HG02938 (cell line): ENCODE results near the gene ITCH.
"Not testable (repeated sequence)": the region's sequence is repeated elsewhere in the genome, so short reads cannot be mapped to it uniquely, and the experiment has no call there.

Experiments
- ATAC-seq: cut with Tn5 transposase; IDR thresholded peaks from one replicate; pipeline ENCODE4 v1.9.1; 2021; ENCODE audit warnings: mild to moderate bottlenecking, moderate library complexity; ENCODE audit not compliant: unreplicated experiment

The ITCH gene

GRCh38 chr20:34449674-34450592 is 86.9 kb downstream of the ITCH start:
- ATAC-seq: no peak

DNA sequence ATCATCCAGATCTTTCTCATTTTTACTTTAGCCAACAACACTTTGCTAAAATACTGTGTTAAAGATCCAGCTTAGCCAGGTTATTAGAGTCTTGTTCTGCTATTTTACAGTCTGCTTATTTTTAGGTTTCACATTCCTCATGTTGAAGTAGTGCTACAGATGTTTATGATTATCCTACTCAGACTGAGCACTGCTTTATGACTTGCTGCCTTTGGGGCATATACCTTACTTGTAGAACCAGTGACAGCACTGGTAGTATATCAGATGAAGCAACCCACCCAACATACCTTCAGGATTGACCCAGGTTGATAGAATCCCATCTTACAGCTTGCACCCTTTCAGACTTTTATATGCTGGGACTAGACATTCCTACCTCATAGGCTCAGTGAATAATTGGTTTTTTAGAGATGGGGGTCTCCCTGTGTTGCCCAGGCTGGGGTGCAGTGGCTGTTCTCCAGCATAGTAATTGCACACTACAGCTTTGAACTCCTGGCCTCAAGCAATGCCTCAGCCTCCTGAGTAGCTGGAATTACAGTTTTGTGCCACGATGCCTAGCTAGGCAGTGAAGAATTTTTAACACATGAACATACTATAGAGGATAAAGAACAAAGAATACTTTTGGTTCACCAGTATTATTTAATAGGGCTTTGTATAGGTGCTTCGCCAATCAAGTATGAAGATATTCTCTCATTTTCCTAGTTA is 89.4 kb downstream of the ITCH start:
- no peak for ATAC-seq

GRCh38 chr20:34458631-34459030 is 95.6 kb downstream of the ITCH start:
- no peak for ATAC-seq

DNA sequence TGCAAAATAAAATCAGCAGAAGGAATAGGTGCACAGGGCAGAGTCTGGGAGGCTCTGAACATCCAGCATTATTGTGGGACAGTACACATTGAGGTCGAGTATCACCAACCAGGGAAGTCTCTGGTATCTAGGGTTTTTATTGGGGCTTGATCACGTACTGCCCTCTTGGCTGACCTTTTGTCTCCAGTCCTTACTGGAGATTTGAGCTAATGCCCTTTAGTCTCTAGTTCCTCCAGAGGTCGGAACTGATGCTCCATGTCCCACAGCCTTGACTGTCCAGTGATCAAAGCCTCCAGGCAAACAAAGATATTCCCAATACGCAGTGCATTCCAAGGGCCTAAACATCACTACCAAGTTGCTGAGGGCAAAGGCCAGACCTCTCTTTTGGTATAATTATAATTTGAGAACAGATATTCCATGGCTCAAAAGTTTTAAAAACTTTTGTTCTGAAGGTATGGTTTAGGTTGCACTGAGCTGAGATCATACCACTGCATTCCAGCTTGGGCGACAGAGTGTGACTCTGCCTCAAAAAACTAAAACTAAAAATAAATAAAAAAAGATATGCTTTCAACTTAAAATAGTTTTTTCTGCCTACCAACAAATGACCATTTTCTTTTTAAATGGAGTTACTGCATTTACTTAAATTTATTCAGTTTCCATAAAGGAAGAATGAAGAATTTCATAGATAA is 96.3 kb downstream of the ITCH start:
- ATAC-seq: no peak

- no peak for ATAC-seq
Observed at GRCh38 chr20:34461779-34462087, 98.7 kb downstream of the ITCH start.

GRCh38 chr20:34468951-34469350 is 105.9 kb downstream of the ITCH start:
- ATAC-seq: no peak

- no peak for ATAC-seq
Observed at GRCh38 chr20:34472246-34472925, 109.3 kb downstream of the ITCH start.

- ATAC-seq: no peak
Observed at GRCh38 chr20:34473262-34473883, 110.3 kb downstream of the ITCH start.

DNA sequence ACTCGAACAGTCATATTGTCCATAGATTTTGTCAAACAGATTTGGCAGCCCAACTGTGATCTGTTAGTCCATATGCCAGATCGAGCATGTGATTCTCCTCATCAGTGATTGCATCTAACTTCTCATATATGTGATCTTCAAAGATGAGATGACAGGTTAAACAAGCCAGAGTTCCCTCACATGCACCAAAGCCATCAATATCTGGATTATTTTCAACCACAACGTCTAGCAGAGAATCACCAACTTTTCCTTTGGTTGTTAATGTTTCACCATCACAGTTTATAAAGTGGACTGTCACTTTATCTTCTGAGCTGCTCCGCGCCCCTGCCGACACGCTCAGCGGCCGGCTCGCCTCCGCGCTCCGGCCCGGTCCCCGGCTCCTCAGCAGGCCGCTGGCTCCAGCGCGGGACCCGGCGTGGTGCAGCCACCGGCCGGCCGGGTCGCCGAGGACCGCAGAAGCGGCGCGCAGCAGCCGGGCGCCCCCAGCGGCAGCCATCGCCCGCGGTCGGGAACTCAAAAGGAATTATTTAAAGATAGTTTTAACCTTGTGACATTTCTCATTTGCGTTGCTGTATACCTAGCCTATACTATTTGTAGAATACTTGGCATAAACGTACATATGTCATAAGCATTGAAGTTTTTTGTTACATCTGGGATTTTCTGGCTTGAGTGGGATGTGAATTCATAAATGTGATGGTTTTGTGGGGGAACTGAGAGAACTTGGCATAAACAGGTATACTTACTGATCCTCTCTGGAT is 113.1 kb downstream of the ITCH start:
- no peak for ATAC-seq

DNA sequence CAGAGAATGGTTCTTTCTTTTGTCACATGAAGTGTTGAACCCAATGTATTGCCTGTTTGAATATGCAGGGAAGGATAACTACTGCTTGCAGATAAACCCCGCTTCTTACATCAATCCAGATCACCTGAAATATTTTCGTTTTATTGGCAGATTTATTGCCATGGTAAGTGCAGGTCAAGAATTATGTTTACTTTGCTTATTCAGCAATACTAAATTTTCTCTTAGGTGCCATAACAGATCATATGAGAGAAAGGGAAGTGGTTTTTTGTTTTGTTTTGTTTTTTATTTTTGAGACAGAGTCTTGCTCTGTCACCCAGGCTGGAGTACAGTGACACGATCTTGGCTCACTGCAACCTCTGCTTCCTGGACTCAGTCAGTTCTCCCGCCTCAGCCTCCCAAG is 116.6 kb downstream of the ITCH start:
- ATAC-seq: no peak

DNA sequence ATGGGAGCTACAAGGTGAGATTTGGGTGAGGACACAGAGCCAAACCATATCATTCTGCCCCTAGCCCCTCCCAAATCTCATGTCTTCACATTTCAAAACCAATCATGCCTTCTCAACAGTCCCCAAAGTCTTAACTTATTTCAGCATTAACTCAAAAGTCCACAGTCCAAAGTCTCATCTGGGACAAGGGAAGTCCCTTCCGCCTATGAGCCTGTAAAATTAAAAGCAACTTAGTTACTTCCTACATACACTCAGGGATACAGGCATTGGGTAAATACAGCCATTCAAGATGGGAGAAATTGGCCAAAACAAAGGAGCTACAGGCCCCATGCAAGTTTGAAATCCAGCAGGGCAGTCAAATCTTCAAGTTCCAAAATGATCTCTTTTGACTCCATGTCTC is 119.1 kb downstream of the ITCH start:
- not testable (repeated sequence) for ATAC-seq

DNA sequence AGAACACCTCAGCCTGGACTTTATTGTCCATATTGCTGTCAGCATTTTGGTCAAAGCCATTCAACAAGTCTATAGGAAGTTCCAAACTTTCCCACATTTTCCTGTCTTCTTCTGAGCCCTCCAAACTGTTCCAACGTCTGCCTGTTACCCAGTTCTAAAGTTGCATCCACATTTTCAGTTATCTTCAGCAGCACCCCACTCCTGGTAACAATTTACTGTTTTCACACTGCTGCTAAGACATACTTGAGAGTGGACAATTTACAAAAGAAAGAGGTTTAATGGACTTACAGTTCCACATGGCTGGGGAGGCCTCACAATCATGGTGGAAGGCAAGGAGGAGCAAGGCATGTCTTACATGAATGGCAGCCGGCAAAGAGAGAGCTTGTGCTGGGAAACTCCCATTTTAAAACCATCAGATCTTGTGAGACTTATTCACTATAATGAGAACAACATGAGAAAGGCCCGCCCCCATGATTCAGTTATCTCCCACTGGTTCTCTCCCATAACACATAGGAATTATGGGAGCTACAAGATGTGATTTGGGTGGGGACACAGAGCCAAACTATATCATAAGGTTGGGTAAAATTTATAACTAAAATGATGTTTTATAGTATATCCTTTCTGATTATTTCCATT is 120.6 kb downstream of the ITCH start:
- not testable (repeated sequence) for ATAC-seq

DNA sequence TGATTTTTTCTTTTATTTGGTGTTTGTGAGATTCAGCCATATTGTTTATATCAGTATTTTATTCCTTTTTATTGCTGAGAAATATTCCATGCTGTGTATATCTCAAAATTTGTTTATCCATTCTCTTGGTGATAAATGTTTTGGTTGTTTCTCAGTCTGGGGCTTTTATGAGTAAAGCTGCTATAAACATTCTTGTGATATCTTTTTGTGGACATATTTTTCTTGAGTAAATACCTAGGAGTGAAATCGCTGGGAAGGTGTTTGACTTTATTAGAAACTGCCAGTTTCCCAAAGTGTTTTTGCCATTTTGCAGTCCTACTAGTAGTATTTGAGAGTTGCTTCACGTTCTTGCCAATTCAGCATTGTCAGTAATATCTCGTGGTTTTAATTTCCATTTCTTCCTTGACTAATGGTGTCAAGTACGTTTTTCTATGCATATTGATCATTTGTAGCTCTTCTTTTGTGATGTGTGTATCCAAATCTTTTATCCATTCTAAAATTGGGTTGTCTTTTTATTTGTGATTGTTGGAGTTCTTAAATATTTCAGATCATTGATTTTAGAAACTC is 122.1 kb downstream of the ITCH start:
- no peak for ATAC-seq

DNA sequence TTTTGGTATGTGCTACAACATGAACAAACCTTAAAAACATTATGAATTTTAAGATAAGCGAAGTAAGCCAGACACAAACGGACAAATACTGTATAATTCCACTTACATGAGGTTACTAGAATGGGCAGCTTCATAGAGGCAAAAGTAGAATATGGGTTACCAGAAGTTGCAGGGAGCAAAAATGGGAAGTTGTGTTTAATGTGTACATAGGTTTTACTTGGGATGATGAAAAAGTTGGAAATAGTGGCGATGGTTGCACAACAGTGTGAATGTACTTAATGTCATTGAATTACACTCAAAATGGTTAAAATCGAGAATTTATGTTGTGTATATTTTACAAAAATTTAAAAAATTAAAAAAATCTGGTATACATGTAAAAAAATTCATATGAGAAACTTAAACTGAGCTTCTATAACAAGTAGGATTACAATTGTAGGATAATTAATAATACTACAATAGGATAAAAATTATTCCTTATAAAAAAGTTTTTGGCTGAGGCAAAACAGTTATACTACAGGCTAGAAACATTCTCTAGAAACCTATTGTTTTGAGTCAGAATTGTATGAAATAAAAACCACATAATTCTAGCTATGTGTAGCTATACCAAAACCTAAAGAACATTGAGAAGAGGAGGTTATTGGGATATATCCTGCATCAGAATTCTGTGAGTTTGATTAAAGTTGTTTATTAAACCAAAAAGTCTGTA is 128.3 kb downstream of the ITCH start:
- ATAC-seq: no peak

DNA sequence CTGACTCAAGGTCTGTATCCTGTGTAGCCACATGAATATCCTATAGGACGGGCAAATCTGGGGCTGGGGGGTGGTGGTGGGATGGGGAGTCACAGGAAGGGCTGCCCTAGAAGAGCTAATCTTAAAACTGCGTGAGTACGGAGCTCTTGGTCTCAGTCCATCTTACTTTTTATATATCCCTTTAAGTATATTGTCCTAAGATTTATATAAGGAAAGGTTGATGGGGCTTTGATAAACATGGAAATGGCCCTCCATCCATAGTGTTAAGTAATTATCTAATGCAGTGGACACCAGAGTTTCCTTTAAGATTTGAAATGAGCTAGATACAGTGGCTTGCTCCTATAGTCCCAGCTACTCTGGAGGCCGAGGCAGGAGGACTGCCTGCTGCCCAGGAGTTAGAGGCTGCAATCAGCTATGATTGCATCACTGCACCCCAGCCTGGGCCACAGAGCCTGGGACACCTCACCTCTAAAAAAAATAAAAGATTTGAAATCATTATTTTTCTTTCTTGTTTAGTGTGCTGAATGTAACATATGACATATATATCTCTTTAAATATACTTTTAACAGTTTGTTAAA is 128.9 kb downstream of the ITCH start:
- no peak for ATAC-seq

DNA sequence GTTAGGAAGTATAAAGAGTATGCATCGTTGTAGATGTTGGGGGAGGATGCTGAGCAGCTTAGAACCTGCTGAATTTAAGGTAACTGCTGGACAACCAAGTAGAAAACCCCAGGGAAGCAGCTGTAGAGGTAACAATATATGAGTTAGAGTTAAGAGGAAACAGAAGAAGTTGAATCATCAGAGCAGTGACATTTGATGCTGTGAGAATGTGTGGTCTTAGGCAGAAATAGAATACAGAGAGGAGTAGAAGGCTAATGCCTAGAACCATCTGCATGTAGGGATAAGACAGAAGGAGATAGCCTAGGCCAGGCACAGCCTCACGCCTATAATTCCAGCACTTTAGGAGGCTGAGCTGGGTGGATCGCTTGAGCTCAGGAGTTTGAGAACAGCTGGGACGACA is 130.6 kb downstream of the ITCH start:
- ATAC-seq: no peak

GRCh38 chr20:34495307-34495706 is 132.2 kb downstream of the ITCH start:
- no peak for ATAC-seq

- ATAC-seq: no peak
Observed at GRCh38 chr20:34495916-34496315, 132.8 kb downstream of the ITCH start.
